GM12878 (cell line): Measurements from ENCODE around the gene CAB39L. TPM values are rescaled to one million over a fixed set of nuclear protein-coding genes. Genes with fewer than 3 reads are reported as not detected.

Source experiments
- ATAC-seq: fragments of 200-7000 bp; cut with Tn5 transposase; 3 replicates; pipeline ENCODE4 v1.9.1; 2020; ENCODE audit warnings: mild to moderate bottlenecking, moderate library complexity
- BruUV-seq: library from RNA; stranded (reverse); fragments of 400-500 nt; replicated peaks from 2 replicates; lab custom pipeline; 2021; lab: Mats Ljungman, UMichigan
- CTCF ChIA-PET: fragments of 300-600 bp; sonication (Branson Sonifier 250); formaldehyde crosslinking; extraction: SDS; loops from one replicate; lab custom pipeline; 2021; ENCODE audit warnings: inconsistent platforms; lab: Yijun Ruan, JAX
- POLR2A ChIA-PET: fragments of 350-600 bp; formaldehyde crosslinking; extraction: SDS; loops from one replicate; lab custom pipeline; 2021; ENCODE audit warnings: inconsistent platforms; lab: Charles Lee
- RAD21 ChIA-PET: fragments of 300-600 bp; sonication (Branson Sonifier 250); formaldehyde crosslinking; loops from one replicate; lab custom pipeline; 2023; ENCODE audit warnings: antibody characterized with exemption; ENCODE audit not compliant: unreplicated experiment; lab: Charles Lee
- SMC1A ChIA-PET: fragments of 300-600 bp; sonication (Branson Sonifier 250); formaldehyde crosslinking; loops from one replicate; lab custom pipeline; 2023; ENCODE audit not compliant: unreplicated experiment, uncharacterized antibody; lab: Charles Lee
- DNase-seq: peaks from one replicate; pipeline ENCODE4 v3.0.0-alpha.2; 2011; ENCODE audit warnings: low read depth, low spot score
- FAIRE-seq: peaks from 3 replicates; lab custom pipeline; 2011; peaks lifted over from hg19 to GRCh38; lab: Jason Lieb, UNC
- H2AFZ ChIP-seq: 2 replicates; pipeline ENCODE4 v1.6.0; 2011; ENCODE audit warnings: low read depth, low read length, control low read depth; ENCODE audit not compliant: control insufficient read depth
- H3K27ac ChIP-seq: 2 replicates; pipeline ENCODE4 v1.5.1; 2011; ENCODE audit warnings: control low read depth; ENCODE audit not compliant: control insufficient read depth, insufficient read depth
- H3K27me3 ChIP-seq, 2 experiments: replicated peaks in 1 of 2; 2 replicates each; pipeline versions ENCODE4 v1.6.0 to v1.6.1; 2011; ENCODE audit warnings: low read length in 1 of 2; ENCODE audit not compliant: control insufficient read depth in 2 of 2, insufficient read depth in 2 of 2
- H3K36me3 ChIP-seq, 2 experiments: 2 replicates each; pipeline ENCODE4 v1.5.1; 2011; ENCODE audit warnings: low read length in 1 of 2; ENCODE audit not compliant: control insufficient read depth in 2 of 2, insufficient read depth in 2 of 2
- H3K4me1 ChIP-seq: 2 replicates; pipeline ENCODE4 v1.6.1; 2011; ENCODE audit warnings: mild to moderate bottlenecking, low read length, moderate library complexity, mixed read lengths; ENCODE audit not compliant: control insufficient read depth, insufficient read depth
- H3K4me2 ChIP-seq: 2 replicates; pipeline ENCODE4 v1.6.0; 2011; ENCODE audit warnings: control low read depth; ENCODE audit not compliant: control insufficient read depth, insufficient read depth
- H3K4me3 ChIP-seq: fragments of 200-600 bp; sonication (generic); 2 replicates; pipeline ENCODE4 v1.5.1; 2016
- H3K79me2 ChIP-seq: 2 replicates; pipeline ENCODE4 v1.6.0; 2011; ENCODE audit warnings: low read length; ENCODE audit not compliant: control insufficient read depth, insufficient read depth
- H3K9ac ChIP-seq: 2 replicates; pipeline ENCODE4 v1.8.0; 2011; ENCODE audit warnings: low read length, control low read depth, mixed read lengths; ENCODE audit not compliant: control insufficient read depth, insufficient read depth
- H3K9me3 ChIP-seq: replicated peaks from 3 replicates; pipeline ENCODE4 v1.5.1; 2011; ENCODE audit warnings: mild to moderate bottlenecking, low read length; ENCODE audit not compliant: control insufficient read depth, insufficient read depth
- H4K20me1 ChIP-seq: 2 replicates; pipeline ENCODE4 v1.6.0; 2011; ENCODE audit not compliant: control insufficient read depth, insufficient read depth
- BCL11A ChIP-seq: IDR thresholded peaks from 2 replicates; pipeline ENCODE4 v1.6.1; 2011; ENCODE audit warnings: low read depth, low read length
- CEBPB ChIP-seq, 2 experiments: fragments of 150-350 bp in 1 of 2; IDR thresholded peaks; 2 replicates each; pipeline ENCODE4 v1.6.1; 2012 to 2014; ENCODE audit warnings: low read depth in 2 of 2, low read length in 2 of 2, borderline replicate concordance in 1 of 2, inconsistent platforms in 1 of 2
- CREM ChIP-seq: IDR thresholded peaks from 2 replicates; pipeline ENCODE4 v1.6.1; 2014; ENCODE audit warnings: antibody characterized with exemption, low read depth
- NFXL1 ChIP-seq: fragments of 450-650 bp; IDR thresholded peaks from 2 replicates; pipeline ENCODE4 v1.6.1; 2017; ENCODE audit warnings: antibody characterized with exemption, mild to moderate bottlenecking, borderline replicate concordance
- POU2F2 ChIP-seq: IDR thresholded peaks from 3 replicates; pipeline ENCODE4 v1.6.1; 2011; ENCODE audit warnings: low read depth, mild to moderate bottlenecking, low read length, borderline replicate concordance
- RAD21 ChIP-seq: IDR thresholded peaks from 2 replicates; pipeline ENCODE4 v1.6.1; 2011; ENCODE audit warnings: mild to moderate bottlenecking, low read depth, low read length, moderate library complexity; ENCODE audit not compliant: insufficient read depth
- RBBP5 ChIP-seq: fragments of 200-600 bp; sonication (generic); conservative IDR thresholded peaks from 2 replicates; pipeline ENCODE4 v1.6.1; 2016
- REST ChIP-seq: IDR thresholded peaks from 2 replicates; pipeline ENCODE4 v1.6.1; 2012; ENCODE audit warnings: mild to moderate bottlenecking, low read depth, low read length
- SKIL ChIP-seq: fragments of 450-650 bp; IDR thresholded peaks from 2 replicates; pipeline ENCODE4 v1.6.1; 2017; ENCODE audit warnings: mild to moderate bottlenecking, low read depth, inconsistent platforms; ENCODE audit not compliant: poor library complexity, severe bottlenecking
- TAF1 ChIP-seq: IDR thresholded peaks from 2 replicates; pipeline ENCODE4 v1.6.1; 2011; ENCODE audit warnings: mild to moderate bottlenecking, low read depth, low read length, borderline replicate concordance
- ZNF217 ChIP-seq: fragments of 450-650 bp; IDR thresholded peaks from 2 replicates; pipeline ENCODE4 v1.6.1; 2017; ENCODE audit warnings: antibody characterized with exemption, mild to moderate bottlenecking
- WGBS: methylation state at CpG from one replicate; pipeline ENCODE4 v1.1.6; 2016; ENCODE audit warnings: low lambda C conversion rate; ENCODE audit not compliant: insufficient replicate concordance, insufficient coverage; ENCODE audit errors: missing lambda C conversion rate; 5-methylcytosine and 5-hydroxymethylcytosine counted together
- in situ Hi-C: fragments of 300-500 bp; cut with MboI; formaldehyde crosslinking; loops from 9 replicates; pipeline ENCODE4 v1.14.3; 2018; ENCODE audit warnings: mixed read lengths
- intact Hi-C: fragments of 100-400 bp; cut with micrococcal nuclease; formaldehyde crosslinking; loops from one replicate; pipeline ENCODE4 v1.14.2; 2022; ENCODE audit not compliant: unreplicated experiment
- polyA plus RNA-seq, 11 experiments: library from polyadenylated mRNA; depleted of rRNA in 4 of 11; unstranded in 6 of 11; stranded (reverse) in 5 of 11; fragments of >200 nt; fragmentation: Nextera tagmentation in 4 of 11; fragmentation: Illumina TruSeq in 1 of 11; extraction: Ambion mirVana in 4 of 11; extraction: Trizol in 1 of 11; gene quantifications; 1 replicate in 1 of 11; 2 replicates in 10 of 11; pipeline versions ENCODE4 v1.2.1 to v1.2.3, GENCODE V29; 2011 to 2016; ENCODE audit warnings: inconsistent platforms in 2 of 11, missing spikeins in 2 of 11, low read depth in 1 of 11
- total RNA-seq, 4 experiments: library from RNA; depleted of rRNA in 3 of 4; stranded (reverse); fragments of >200 nt in 3 of 4; fragmentation: Illumina TruSeq in 1 of 4; extraction: Trizol in 1 of 4; gene quantifications; 2 replicates each; pipeline versions ENCODE4 v1.2.1 to v1.2.3, GENCODE V29; 2013 to 2021
- TF ChIP-seq, protein P1 (sequence below): fragments of 450-650 bp; IDR thresholded peaks from 2 replicates; pipeline ENCODE4 v1.6.1; 2017; ENCODE audit warnings: mild to moderate bottlenecking, moderate library complexity

The CAB39L gene
- total and polyA plus RNA-seq, 10 of the 15 experiments (the other 5 are each of a cell fraction or from before 2014, with no cell fraction given), result 0.88 to 3.0 (median 1.7) TPM

GRCh38 chr13:49300739-49301589 is 142.9 kb downstream of the CAB39L start:
- intact Hi-C loops, result loop anchor here (1.0 to 10.0 kb wide), 4 partner anchors 121 to 548 kb away; partner anchors contain the start of gene PHF11
- TF ChIP-seq SKIL (no peak), REST (no peak), NFXL1 (no peak), ZNF217 (no peak), RAD21 (peak; percentile 99), CEBPB (IDR thresholded peaks at IDR 0.05; ENCODE audit: borderline replicate concordance in 1 of 2, low read depth in 2 of 2, low read length in 2 of 2) (no peak), CREM (no peak), BCL11A (no peak), RBBP5 (no peak), TAF1 (0 out of 2 replicates have a peak, but pooled peaks have one; percentile 28), POU2F2 (no peak; the same call in 2 of the 3 replicates)
- TF ChIP-seq, protein P1, sequence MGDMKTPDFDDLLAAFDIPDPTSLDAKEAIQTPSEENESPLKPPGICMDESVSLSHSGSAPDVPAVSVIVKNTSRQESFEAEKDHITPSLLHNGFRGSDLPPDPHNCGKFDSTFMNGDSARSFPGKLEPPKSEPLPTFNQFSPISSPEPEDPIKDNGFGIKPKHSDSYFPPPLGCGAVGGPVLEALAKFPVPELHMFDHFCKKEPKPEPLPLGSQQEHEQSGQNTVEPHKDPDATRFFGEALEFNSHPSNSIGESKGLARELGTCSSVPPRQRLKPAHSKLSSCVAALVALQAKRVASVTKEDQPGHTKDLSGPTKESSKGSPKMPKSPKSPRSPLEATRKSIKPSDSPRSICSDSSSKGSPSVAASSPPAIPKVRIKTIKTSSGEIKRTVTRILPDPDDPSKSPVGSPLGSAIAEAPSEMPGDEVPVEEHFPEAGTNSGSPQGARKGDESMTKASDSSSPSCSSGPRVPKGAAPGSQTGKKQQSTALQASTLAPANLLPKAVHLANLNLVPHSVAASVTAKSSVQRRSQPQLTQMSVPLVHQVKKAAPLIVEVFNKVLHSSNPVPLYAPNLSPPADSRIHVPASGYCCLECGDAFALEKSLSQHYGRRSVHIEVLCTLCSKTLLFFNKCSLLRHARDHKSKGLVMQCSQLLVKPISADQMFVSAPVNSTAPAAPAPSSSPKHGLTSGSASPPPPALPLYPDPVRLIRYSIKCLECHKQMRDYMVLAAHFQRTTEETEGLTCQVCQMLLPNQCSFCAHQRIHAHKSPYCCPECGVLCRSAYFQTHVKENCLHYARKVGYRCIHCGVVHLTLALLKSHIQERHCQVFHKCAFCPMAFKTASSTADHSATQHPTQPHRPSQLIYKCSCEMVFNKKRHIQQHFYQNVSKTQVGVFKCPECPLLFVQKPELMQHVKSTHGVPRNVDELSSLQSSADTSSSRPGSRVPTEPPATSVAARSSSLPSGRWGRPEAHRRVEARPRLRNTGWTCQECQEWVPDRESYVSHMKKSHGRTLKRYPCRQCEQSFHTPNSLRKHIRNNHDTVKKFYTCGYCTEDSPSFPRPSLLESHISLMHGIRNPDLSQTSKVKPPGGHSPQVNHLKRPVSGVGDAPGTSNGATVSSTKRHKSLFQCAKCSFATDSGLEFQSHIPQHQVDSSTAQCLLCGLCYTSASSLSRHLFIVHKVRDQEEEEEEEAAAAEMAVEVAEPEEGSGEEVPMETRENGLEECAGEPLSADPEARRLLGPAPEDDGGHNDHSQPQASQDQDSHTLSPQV, result no peak

More at GRCh38 chr13:49300739-49301589, 142.9 kb downstream of the CAB39L start:
- H3K9me3 ChIP-seq, result no peaks in the 10 kb centered on the region
- no peaks in the 10 kb centered on the region for H4K20me1 ChIP-seq
- ATAC-seq, result peak; percentile 96
- ChIA-PET SMC1A (interaction anchor here (0.8 to 3.6 kb wide), 5 partner anchors 9 to 307 kb away, joined by 4 to 22 read pairs (median 7); no protein-coding TSS in a partner anchor), RAD21 (interaction anchor here (0.7 to 2.5 kb wide), 2 partner anchors 238 to 306 kb away, joined by 3 to 9 read pairs; no protein-coding TSS in a partner anchor), POLR2A (no interaction called here), CTCF (interaction anchor here (0.7 to 3.9 kb wide), 10 partner anchors 11 to 490 kb away, joined by 3 to 42 read pairs (median 3); no protein-coding TSS in a partner anchor)
- in situ Hi-C loops, result loop anchor here (5.0 kb wide), 1 partner anchor 306 kb away; no protein-coding TSS in a partner anchor
- peak overlapping the region; percentile 13; the same call in 1 of the 2 replicates for H3K9ac ChIP-seq
- no peak overlapping the region for H3K4me3 ChIP-seq
- peak; percentile 97 for FAIRE-seq
- no peaks in the 10 kb centered on the region for H3K79me2 ChIP-seq
- H3K27ac ChIP-seq, result no peak overlapping the region
- H3K4me1 ChIP-seq, result peaks cover 3% of the 10 kb centered on the region; the same call in 1 of the 2 replicates
- no peaks in the 10 kb centered on the region for H3K27me3 ChIP-seq
- H3K4me2 ChIP-seq, result peak overlapping the region; percentile 67
- no peaks in the 10 kb centered on the region for H3K36me3 ChIP-seq
- WGBS, result 26% methylated on average over 20 of the region's 20 CpGs
- no TSS peak for BruUV-seq
- peak overlapping the region; percentile 83 for H2AFZ ChIP-seq
- DNase-seq, result peak; percentile 42
